Spleen (tissue), 7 donors: ENCODE results near the gene NAPB.

Experiments used
- CTCF ChIP-seq, 11 experiments: fragments of 200-600 bp in 7 of 11; fragments of 450-650 bp in 4 of 11; sonication (generic) in 4 of 11; IDR thresholded peaks in 8 of 11; conservative IDR thresholded peaks in 3 of 11; 1 replicate in 7 of 11; 2 replicates in 4 of 11; pipeline versions ENCODE4 v1.4.0 to v1.8.0; 2016 to 2021; ENCODE audit warnings: antibody characterized with exemption in 11 of 11, inconsistent platforms in 4 of 11, mild to moderate bottlenecking in 1 of 11
- POLR2A ChIP-seq, 3 donors: fragments of 450-650 bp; IDR thresholded peaks; one replicate each; pipeline ENCODE4 v1.5.1; 2017; ENCODE audit warnings: antibody characterized with exemption in 3 of 3, mild to moderate bottlenecking in 1 of 3
- donor health status: DM: no; HTN: no; CAD: no; lungs with moderate emphysema.
- donor health status: DM: no; HTN: no; CAD: no.
- donor health status: DM: no; HTN: no; CAD: no.

- no peak for TF ChIP-seq CTCF (IDR thresholded peaks at IDR 0.05 in 8 of 11, conservative IDR thresholded peaks at IDR 0.05 in 3 of 11)
- no peak for TF ChIP-seq POLR2A (IDR thresholded peaks at IDR 0.05)
These were observed 52.8 kb downstream of the NAPB start for GRCh38 chr20:23368316-23369071.
